GM18909 (cell line): ENCODE measurements around the gene NDUFS7.
A peak's percentile ranks its signal among the peaks of the same experiment; 100 is the strongest.
"Not testable (repeated sequence)": the region's sequence is repeated elsewhere in the genome, so short reads cannot be mapped to it uniquely, and the experiment has no call there.

ENCODE experiments used
- ATAC-seq: cut with Tn5 transposase; IDR thresholded peaks from one replicate; pipeline ENCODE4 v1.9.1; 2021; ENCODE audit warnings: mild to moderate bottlenecking; ENCODE audit not compliant: unreplicated experiment, poor library complexity

The NDUFS7 gene

GRCh38 chr19:1428738-1429391 is 45.2 kb downstream of the NDUFS7 start:
- no peak for ATAC-seq

GRCh38 chr19:1429750-1430149 is 46.0 kb downstream of the NDUFS7 start:
- no peak for ATAC-seq

GRCh38 chr19:1430246-1430645 is 46.5 kb downstream of the NDUFS7 start:
- ATAC-seq, result no peak

GRCh38 chr19:1431759-1432506 is 48.2 kb downstream of the NDUFS7 start:
- ATAC-seq, result no peak

GRCh38 chr19:1432507-1432887 is 48.8 kb downstream of the NDUFS7 start:
- no peak for ATAC-seq

- no peak for ATAC-seq
Measured at GRCh38 chr19:1433119-1434039, 49.7 kb downstream of the NDUFS7 start.

- ATAC-seq, result no peak
Measured at GRCh38 chr19:1434040-1434366, 50.3 kb downstream of the NDUFS7 start.

- ATAC-seq, result no peak
Measured at GRCh38 chr19:1434577-1435060, 50.9 kb downstream of the NDUFS7 start.

GRCh38 chr19:1435378-1435989 is 51.8 kb downstream of the NDUFS7 start:
- ATAC-seq, result no peak

- no peak for ATAC-seq
Measured at GRCh38 chr19:1437609-1438008, 53.9 kb downstream of the NDUFS7 start.

- ATAC-seq, result peak; percentile 79
Measured at GRCh38 chr19:1438035-1438932, 54.6 kb downstream of the NDUFS7 start, which contains the start of gene RPS15. TSS of gene RPS15 (plus strand) at chr19:1438396. CDS start at chr19:1438426, 30 bp downstream.

- no peak for ATAC-seq
Measured at GRCh38 chr19:1438933-1439354, 55.2 kb downstream of the NDUFS7 start.

GRCh38 chr19:1439525-1440417 is 56.1 kb downstream of the NDUFS7 start:
- ATAC-seq, result not testable (repeated sequence)

GRCh38 chr19:1440418-1440801 is 56.7 kb downstream of the NDUFS7 start:
- ATAC-seq, result no peak

GRCh38 chr19:1441022-1441426 is 57.3 kb downstream of the NDUFS7 start:
- ATAC-seq, result no peak

- no peak for ATAC-seq
Measured at GRCh38 chr19:1441677-1442438, 58.2 kb downstream of the NDUFS7 start.
